ENCODE data around the gene WDPCP.

- TF ChIP-seq MYC (IDR thresholded peaks at IDR 0.05; ENCODE audit: insufficient read depth, insufficient read length, insufficient replicate concordance, low read length, severe bottlenecking) (no peak), POLR2A (IDR thresholded peaks at IDR 0.05; ENCODE audit: low read depth, low read length) (no peak), RCOR1 (conservative IDR thresholded peaks at IDR 0.05; ENCODE audit: low read depth, low read length) (no peak), EP300 (IDR thresholded peaks at IDR 0.05; ENCODE audit: borderline replicate concordance in 1 of 2, control insufficient read depth in 1 of 2, low read depth in 2 of 2, low read length in 2 of 2) (no peak), HDAC6 (IDR thresholded peaks at IDR 0.05; ENCODE audit: unreplicated experiment) (no peak), KLF5 (IDR thresholded peaks at IDR 0.05; ENCODE audit: partially characterized antibody) (no peak), CTCF (IDR thresholded peaks at IDR 0.05 in 2 of 3, conservative IDR thresholded peaks at IDR 0.05 in 1 of 3; ENCODE audit: control insufficient read depth in 2 of 3, extremely low read depth in 1 of 3, insufficient read depth in 1 of 3, low read depth in 3 of 3, low read length in 3 of 3) (no peak), FOXM1 (IDR thresholded peaks at IDR 0.05; ENCODE audit: low read depth, low read length) (no peak), FOS (IDR thresholded peaks at IDR 0.05; ENCODE audit: borderline replicate concordance, extremely low read depth, insufficient read length) (no peak), TBL1XR1 (IDR thresholded peaks at IDR 0.05; ENCODE audit: low read depth, low read length) (no peak), ZZZ3 (IDR thresholded peaks at IDR 0.05; ENCODE audit: control insufficient read depth, insufficient read length, low read depth) (no peak), ZBTB33 (IDR thresholded peaks at IDR 0.05) (no peak), ZNF274 (IDR thresholded peaks at IDR 0.05; ENCODE audit: insufficient read depth, insufficient read length) (no peak)
These were observed 514.3 kb downstream of the WDPCP start for GRCh38 chr2:63073994-63074393.
